WERI-Rb-1 (cell line): ENCODE data around the gene ARHGEF39.

Experiments used
- DNase-seq: peaks from one replicate; pipeline ENCODE4 v3.0.0-alpha.2; 2020
- H3K27ac ChIP-seq: fragments of 250-450 bp; sonication (Bioruptor Pico); 2 replicates; pipeline ENCODE4 v1.5.1; 2020; ENCODE audit warnings: mild to moderate bottlenecking, moderate library complexity
- H3K27me3 ChIP-seq: fragments of 250-450 bp; sonication (Bioruptor Pico); 2 replicates; pipeline ENCODE4 v1.5.1; 2021; ENCODE audit warnings: mild to moderate bottlenecking, low read depth, moderate library complexity; ENCODE audit not compliant: insufficient read depth, severe bottlenecking
- H3K36me3 ChIP-seq: fragments of 250-450 bp; sonication (Bioruptor Pico); 2 replicates; pipeline ENCODE4 v1.5.1; 2020; ENCODE audit warnings: mild to moderate bottlenecking, moderate library complexity
- H3K4me3 ChIP-seq: 2 replicates; pipeline ENCODE4 v1.5.1; 2011; ENCODE audit warnings: low read depth, mild to moderate bottlenecking, control low read depth, low read length
- H3K9me3 ChIP-seq: fragments of 250-450 bp; sonication (Bioruptor Pico); 2 replicates; pipeline ENCODE4 v1.5.1; 2021; ENCODE audit warnings: mild to moderate bottlenecking, moderate library complexity; ENCODE audit not compliant: severe bottlenecking
- TF ChIP-seq, protein P1 (sequence below): IDR thresholded peaks from 2 replicates; pipeline ENCODE4 v1.5.1; 2011; ENCODE audit warnings: low read depth, mild to moderate bottlenecking, control low read depth, inconsistent platforms, low read length

The ARHGEF39 gene

DNA sequence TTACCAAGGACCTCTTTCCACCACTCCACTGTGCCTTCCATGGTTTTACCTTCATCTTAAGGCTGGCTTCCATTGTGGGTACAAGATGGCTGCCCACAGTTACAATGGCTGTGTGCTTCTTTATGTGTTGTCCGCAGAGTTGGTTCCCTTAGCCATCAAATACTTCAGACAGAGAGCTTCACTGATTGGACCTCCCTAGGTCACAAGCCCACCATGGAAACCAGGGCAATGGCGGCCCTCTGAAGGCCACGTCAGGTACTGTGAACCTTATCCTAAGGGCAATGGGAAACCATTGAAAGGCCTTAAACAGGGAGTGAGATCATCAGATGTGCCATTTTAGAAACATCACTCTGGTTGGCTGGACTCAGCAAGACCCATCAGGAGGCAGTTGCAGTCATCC lies 2.9 kb upstream of the ARHGEF39 start:
- no peaks in the 10 kb centered on the region for H3K27me3 ChIP-seq
- H3K9me3 ChIP-seq = no peaks in the 10 kb centered on the region
- no peak overlapping the region for H3K4me3 ChIP-seq
- no peak for DNase-seq
- H3K36me3 ChIP-seq = peaks cover 4% of the 10 kb centered on the region
- TF ChIP-seq, protein P1, sequence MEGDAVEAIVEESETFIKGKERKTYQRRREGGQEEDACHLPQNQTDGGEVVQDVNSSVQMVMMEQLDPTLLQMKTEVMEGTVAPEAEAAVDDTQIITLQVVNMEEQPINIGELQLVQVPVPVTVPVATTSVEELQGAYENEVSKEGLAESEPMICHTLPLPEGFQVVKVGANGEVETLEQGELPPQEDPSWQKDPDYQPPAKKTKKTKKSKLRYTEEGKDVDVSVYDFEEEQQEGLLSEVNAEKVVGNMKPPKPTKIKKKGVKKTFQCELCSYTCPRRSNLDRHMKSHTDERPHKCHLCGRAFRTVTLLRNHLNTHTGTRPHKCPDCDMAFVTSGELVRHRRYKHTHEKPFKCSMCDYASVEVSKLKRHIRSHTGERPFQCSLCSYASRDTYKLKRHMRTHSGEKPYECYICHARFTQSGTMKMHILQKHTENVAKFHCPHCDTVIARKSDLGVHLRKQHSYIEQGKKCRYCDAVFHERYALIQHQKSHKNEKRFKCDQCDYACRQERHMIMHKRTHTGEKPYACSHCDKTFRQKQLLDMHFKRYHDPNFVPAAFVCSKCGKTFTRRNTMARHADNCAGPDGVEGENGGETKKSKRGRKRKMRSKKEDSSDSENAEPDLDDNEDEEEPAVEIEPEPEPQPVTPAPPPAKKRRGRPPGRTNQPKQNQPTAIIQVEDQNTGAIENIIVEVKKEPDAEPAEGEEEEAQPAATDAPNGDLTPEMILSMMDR = no peak
- H3K27ac ChIP-seq = no peak overlapping the region

DNA sequence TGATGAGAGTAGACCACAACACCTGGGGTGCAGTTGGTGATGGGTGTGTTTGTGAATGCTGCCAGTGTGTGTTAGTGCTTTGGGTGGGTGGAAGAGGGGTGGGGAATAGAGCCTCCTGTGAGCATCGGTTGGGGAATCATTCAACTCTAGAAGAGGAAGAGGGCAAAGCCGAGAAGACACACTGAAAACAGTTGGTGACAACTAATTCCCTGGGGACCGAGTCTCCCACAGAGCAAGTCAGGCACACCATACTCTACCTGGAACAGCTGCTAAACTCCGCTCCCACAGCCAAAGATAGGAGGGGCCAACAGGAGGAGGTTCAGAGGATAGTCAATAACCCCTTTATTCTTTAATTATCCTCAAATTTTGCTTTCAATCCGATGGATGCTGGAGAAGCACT lies 1.6 kb upstream of the ARHGEF39 start:
- H3K27ac ChIP-seq = no peak overlapping the region
- H3K36me3 ChIP-seq = peaks cover 15% of the 10 kb centered on the region
- H3K9me3 ChIP-seq = no peaks in the 10 kb centered on the region
- no peak overlapping the region for H3K4me3 ChIP-seq
- TF ChIP-seq, protein P1 = no peak
- no peaks in the 10 kb centered on the region for H3K27me3 ChIP-seq
- DNase-seq = no peak

GRCh38 chr9:35666045-35666444 lies 1.1 kb upstream of the ARHGEF39 start:
- no peak for DNase-seq
- TF ChIP-seq, protein P1 = no peak

GRCh38 chr9:35665471-35665818 lies 450 bp upstream of the ARHGEF39 start:
- DNase-seq = no peak
- no peaks in the 10 kb centered on the region for H3K9me3 ChIP-seq
- TF ChIP-seq, protein P1 = no peak
- peak overlapping the region; percentile 94 for H3K27ac ChIP-seq
- peaks cover 22% of the 10 kb centered on the region for H3K36me3 ChIP-seq
- peak overlapping the region; percentile 67 for H3K4me3 ChIP-seq
- H3K27me3 ChIP-seq = no peaks in the 10 kb centered on the region

More at GRCh38 chr9:35666045-35666444, 1.1 kb upstream of the ARHGEF39 start:
- no peaks in the 10 kb centered on the region for H3K27me3 ChIP-seq
- no peak overlapping the region for H3K27ac ChIP-seq
- H3K36me3 ChIP-seq = peaks cover 16% of the 10 kb centered on the region
- H3K4me3 ChIP-seq = no peak overlapping the region
- H3K9me3 ChIP-seq = no peaks in the 10 kb centered on the region

DNA sequence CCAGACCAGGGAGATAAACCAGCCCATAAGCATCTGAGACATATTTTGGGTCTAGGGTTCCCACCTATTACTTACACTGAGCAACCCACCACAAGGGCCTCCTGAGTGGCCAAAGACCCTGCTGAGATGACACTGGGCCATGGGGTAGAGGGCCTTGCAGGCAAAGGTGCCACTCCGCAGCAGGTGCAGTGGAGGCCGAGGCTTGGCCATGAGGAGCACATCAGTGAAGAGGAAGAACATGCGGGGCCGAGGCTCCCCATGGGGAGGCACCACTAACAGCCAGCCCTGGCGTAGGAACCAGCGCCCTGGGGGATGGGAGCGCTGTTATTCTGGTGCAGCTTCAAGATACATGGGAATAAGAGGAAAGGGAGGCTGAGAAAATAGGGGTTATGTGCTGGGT lies 2.6 kb downstream of the ARHGEF39 start:
- TF ChIP-seq, protein P1 = no peak
- H3K36me3 ChIP-seq = peaks cover 34% of the 10 kb centered on the region
- no peak overlapping the region for H3K4me3 ChIP-seq
- H3K27ac ChIP-seq = no peak overlapping the region
- H3K9me3 ChIP-seq = no peaks in the 10 kb centered on the region
- no peaks in the 10 kb centered on the region for H3K27me3 ChIP-seq
- no peak for DNase-seq

- Histone ChIP-seq H3K36me3 (peaks cover 34% of the 10 kb centered on the region), H3K27me3 (no peaks in the 10 kb centered on the region), H3K9me3 (no peaks in the 10 kb centered on the region), H3K4me3 (no peak overlapping the region), H3K27ac (no peak overlapping the region)
- TF ChIP-seq, protein P1 = no peak
- DNase-seq = no peak
Measured at GRCh38 chr9:35661756-35662350, 3.1 kb downstream of the ARHGEF39 start.
